Muscle layer of colon (tissue), 2 donors: ENCODE measurements around the gene ANKMY1.

Experiments used
- H3K27ac ChIP-seq: one replicate; pipeline ENCODE4 v1.7.0; 2013; ENCODE audit warnings: low read depth, mild to moderate bottlenecking, low read length, moderate library complexity
- H3K27me3 ChIP-seq, 2 donors: one replicate each; pipeline ENCODE4 v1.7.0; 2013; ENCODE audit warnings: low read length in 2 of 2, mild to moderate bottlenecking in 2 of 2; ENCODE audit not compliant: insufficient read depth in 2 of 2, control insufficient read depth in 1 of 2
- H3K36me3 ChIP-seq: one replicate; pipeline ENCODE4 v1.7.0; 2013; ENCODE audit warnings: mild to moderate bottlenecking, low read length; ENCODE audit not compliant: insufficient read depth
- H3K4me1 ChIP-seq: one replicate; pipeline ENCODE4 v1.7.0; 2013; ENCODE audit warnings: mild to moderate bottlenecking, low read length; ENCODE audit not compliant: insufficient read depth
- H3K4me3 ChIP-seq, 2 donors: one replicate each; pipeline ENCODE4 v1.7.0; 2013; ENCODE audit warnings: low read length in 2 of 2, low read depth in 1 of 2, mild to moderate bottlenecking in 1 of 2, moderate library complexity in 1 of 2
- H3K9ac ChIP-seq: one replicate; pipeline ENCODE4 v1.7.0; 2013; ENCODE audit warnings: low read length
- H3K9me3 ChIP-seq: one replicate; pipeline ENCODE4 v1.7.0; 2013; ENCODE audit warnings: mild to moderate bottlenecking, low read length
- donor health status: abdominal sarcoma.
- donor health status: Adenocarcinoma of cecum.

Gene ANKMY1

GRCh38 chr2:240576436-240577205 lies 18.8 kb upstream of the ANKMY1 start:
- H3K36me3 ChIP-seq = peaks cover 26% of the 10 kb centered on the region
- no peak overlapping the region for H3K9ac ChIP-seq
- peaks cover 7% of the 10 kb centered on the region for H3K4me1 ChIP-seq
- no peaks in the 10 kb centered on the region for H3K9me3 ChIP-seq
- H3K27ac ChIP-seq = no peak overlapping the region
- H3K4me3 ChIP-seq = no peak overlapping the region
- H3K27me3 ChIP-seq = no peaks in the 10 kb centered on the region

- H3K36me3 ChIP-seq = peaks cover 26% of the 10 kb centered on the region
- no peak overlapping the region for H3K27ac ChIP-seq
- no peak overlapping the region for H3K9ac ChIP-seq
- peaks cover 7% of the 10 kb centered on the region for H3K4me1 ChIP-seq
- no peaks in the 10 kb centered on the region for H3K27me3 ChIP-seq
- no peaks in the 10 kb centered on the region for H3K9me3 ChIP-seq
- no peak overlapping the region for H3K4me3 ChIP-seq
These were observed 18.2 kb upstream of the ANKMY1 start for GRCh38 chr2:240576036-240576435.

GRCh38 chr2:240575101-240575965 lies 17.5 kb upstream of the ANKMY1 start:
- Histone ChIP-seq H3K9ac (no peak overlapping the region), H3K9me3 (no peaks in the 10 kb centered on the region), H3K27ac (no peak overlapping the region), H3K4me1 (peaks cover 11% of the 10 kb centered on the region), H3K36me3 (peaks cover 26% of the 10 kb centered on the region), H3K27me3 (no peaks in the 10 kb centered on the region), H3K4me3 (no peak overlapping the region)

GRCh38 chr2:240574386-240575100 lies 16.8 kb upstream of the ANKMY1 start:
- Histone ChIP-seq H3K4me1 (peaks cover 14% of the 10 kb centered on the region), H3K9ac (no peak overlapping the region), H3K4me3 (no peak overlapping the region), H3K36me3 (peaks cover 26% of the 10 kb centered on the region), H3K27ac (no peak overlapping the region), H3K27me3 (no peaks in the 10 kb centered on the region), H3K9me3 (no peaks in the 10 kb centered on the region)

- H3K9me3 ChIP-seq = no peaks in the 10 kb centered on the region
- no peak overlapping the region for H3K4me3 ChIP-seq
- H3K27me3 ChIP-seq = no peaks in the 10 kb centered on the region
- no peak overlapping the region for H3K27ac ChIP-seq
- no peak overlapping the region for H3K9ac ChIP-seq
- H3K36me3 ChIP-seq = peaks cover 26% of the 10 kb centered on the region
- H3K4me1 ChIP-seq = peaks cover 18% of the 10 kb centered on the region
These were observed 16.0 kb upstream of the ANKMY1 start for GRCh38 chr2:240573516-240574385.

DNA sequence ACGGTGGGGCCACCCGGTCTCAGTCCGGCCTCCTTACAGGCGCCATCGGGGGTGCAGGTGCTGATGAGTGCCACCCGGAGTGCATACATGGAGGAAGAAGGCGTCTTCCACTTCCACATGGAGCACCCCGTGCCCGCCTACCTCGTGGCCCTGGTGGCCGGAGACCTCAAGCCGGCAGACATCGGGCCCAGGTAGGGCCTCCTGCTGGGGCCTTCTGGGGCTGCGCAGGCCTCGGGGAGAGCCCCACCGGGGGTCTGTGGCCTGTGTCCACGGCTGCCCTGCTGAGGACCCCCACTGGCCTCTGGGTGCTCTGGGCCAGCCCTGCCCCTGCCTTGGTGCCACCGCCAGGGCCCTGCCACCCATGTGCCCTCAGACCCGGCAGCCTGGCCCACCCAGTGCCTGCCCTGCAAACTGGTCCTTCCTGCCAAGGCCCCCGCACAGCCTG lies 15.3 kb upstream of the ANKMY1 start:
- peaks cover 26% of the 10 kb centered on the region for H3K36me3 ChIP-seq

GRCh38 chr2:240572141-240573031 lies 14.6 kb upstream of the ANKMY1 start:
- Histone ChIP-seq H3K9me3 (no peaks in the 10 kb centered on the region), H3K27ac (no peak overlapping the region), H3K9ac (no peak overlapping the region), H3K27me3 (no peaks in the 10 kb centered on the region), H3K4me1 (peaks cover 23% of the 10 kb centered on the region), H3K36me3 (peaks cover 22% of the 10 kb centered on the region), H3K4me3 (no peak overlapping the region)

More for the DNA sequence above, 15.3 kb upstream of the ANKMY1 start:
- Histone ChIP-seq H3K4me1 (peaks cover 18% of the 10 kb centered on the region), H3K4me3 (no peak overlapping the region), H3K9ac (no peak overlapping the region), H3K27me3 (no peaks in the 10 kb centered on the region), H3K9me3 (no peaks in the 10 kb centered on the region), H3K27ac (no peak overlapping the region)

DNA sequence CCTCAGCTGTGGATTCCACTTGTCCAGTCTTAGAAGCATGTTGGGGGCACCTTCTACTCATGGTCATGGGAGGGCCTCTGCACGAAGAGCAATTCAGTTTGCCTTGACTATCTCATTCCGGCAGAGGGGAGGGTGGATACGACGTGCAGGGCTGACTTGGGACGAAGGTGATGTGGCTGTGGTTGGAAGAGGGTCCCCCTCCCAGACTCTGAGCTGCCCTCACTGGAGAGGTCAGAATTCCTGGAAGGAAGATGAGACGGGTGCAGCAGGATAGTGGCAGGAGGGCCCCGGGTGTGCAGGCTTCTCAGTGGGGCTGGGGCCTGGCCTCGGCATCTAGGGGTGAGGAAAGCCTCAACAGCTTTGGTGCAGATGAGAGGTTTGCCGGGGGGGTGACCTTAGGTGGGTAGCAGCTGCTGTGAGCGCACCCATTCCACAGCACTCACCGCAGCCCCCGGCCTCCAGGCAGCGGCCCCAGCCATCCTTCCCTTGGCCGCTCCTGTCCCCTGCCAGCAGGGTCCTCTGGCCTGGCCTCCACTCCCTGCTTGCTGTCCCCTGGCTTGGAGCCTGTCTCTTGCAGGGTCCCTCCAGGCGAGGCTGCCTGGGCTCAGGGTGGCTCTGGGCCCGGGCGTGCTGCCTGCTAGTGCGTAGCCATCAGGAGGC lies 13.7 kb upstream of the ANKMY1 start:
- Histone ChIP-seq H3K4me1 (peaks cover 31% of the 10 kb centered on the region), H3K36me3 (peaks cover 15% of the 10 kb centered on the region), H3K27ac (no peak overlapping the region), H3K9ac (no peak overlapping the region), H3K9me3 (no peaks in the 10 kb centered on the region), H3K27me3 (no peaks in the 10 kb centered on the region), H3K4me3 (no peak overlapping the region)

DNA sequence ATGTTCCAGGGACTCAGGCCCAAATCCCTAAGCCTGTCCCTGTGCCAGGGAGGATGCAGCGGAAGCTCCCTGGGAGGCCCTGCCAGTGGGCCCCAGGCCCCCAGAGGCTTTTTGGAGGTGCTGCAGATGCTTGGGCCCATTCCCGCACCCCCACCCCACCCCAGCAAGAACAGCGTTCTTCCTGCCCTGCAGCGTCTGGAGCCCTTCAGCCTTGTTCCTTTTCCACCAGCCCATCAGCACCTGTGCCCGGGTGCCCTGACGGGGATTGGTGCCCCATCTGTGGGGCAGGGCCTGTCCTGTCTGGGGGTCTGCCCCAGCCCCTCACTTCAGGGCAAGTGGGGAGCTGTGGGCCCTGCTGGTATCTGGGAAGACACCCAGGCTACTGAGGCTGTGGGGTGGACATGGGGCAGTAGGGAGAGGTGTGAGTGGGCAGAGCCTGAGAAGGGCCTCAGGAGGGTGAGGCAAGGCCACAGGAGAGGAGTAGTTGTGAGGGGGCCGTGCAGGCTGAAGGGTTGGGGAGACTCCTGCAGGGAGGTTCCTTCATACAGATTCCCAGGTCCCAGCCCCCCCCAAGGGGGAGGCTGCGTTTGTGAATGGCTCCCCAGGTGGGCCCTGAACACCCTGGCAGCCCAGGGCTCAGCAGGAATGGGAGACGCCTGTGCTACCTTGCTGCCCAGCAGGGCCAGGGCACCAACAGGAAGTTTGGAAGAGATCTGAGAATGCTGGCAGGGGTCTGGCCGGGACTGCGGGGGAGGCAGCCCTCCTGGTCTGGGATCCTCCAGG lies 12.9 kb upstream of the ANKMY1 start:
- Histone ChIP-seq H3K4me3 (no peak overlapping the region), H3K9ac (no peak overlapping the region), H3K27ac (no peak overlapping the region)

More for the DNA sequence above, 12.9 kb upstream of the ANKMY1 start:
- H3K9me3 ChIP-seq = no peaks in the 10 kb centered on the region
- peaks cover 36% of the 10 kb centered on the region for H3K4me1 ChIP-seq
- no peaks in the 10 kb centered on the region for H3K27me3 ChIP-seq
- peaks cover 12% of the 10 kb centered on the region for H3K36me3 ChIP-seq
